ENCODE results near the gene SERPINB2. TPM values are rescaled to one million over a fixed set of nuclear protein-coding genes. Genes with fewer than 3 reads are reported as not detected.

Gene SERPINB2
- total and polyA plus RNA-seq, 4 donors, result 0.25 to 2.0 (median 0.62) TPM

DNA sequence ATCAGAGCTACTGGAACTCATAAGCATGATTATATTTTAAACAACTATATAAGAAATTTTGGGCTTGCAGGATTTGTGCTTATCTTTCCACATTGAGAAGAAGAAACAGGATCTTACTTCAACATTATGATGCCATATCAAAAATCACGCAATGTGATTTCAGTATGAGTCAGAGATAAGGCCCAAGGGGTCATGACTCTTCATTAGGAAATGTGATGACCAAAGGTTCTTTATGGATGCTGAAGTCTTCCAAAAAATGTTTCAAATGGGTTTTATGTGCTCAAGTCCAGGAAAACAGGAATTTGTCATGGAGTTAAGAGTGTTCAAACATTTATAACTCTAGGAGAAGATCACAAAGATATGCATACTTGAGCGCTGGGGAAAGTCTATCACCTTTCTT is 7.8 kb upstream of the SERPINB2 start:
- DNase-seq (no peak), ATAC-seq (ENCODE audit: low FRiP score) (no peak)
- 79 to 82% methylated on average over 2 of the region's 2 CpGs for WGBS, 2 donors
- Histone ChIP-seq H3K4me3 (ENCODE audit: low read length in 2 of 2) (no peak overlapping the region), H3K4me1 (ENCODE audit: control insufficient read depth in 1 of 2, insufficient read depth in 2 of 2, low read length in 2 of 2) (no peaks in the 10 kb centered on the region), H3K36me3 (ENCODE audit: control insufficient read depth in 1 of 2, insufficient read depth in 2 of 2, low read length in 1 of 2) (no peaks in the 10 kb centered on the region), H3K27ac (ENCODE audit: low read depth in 1 of 2, low read length in 2 of 2) (no peak overlapping the region), H3K27me3 (ENCODE audit: control insufficient read depth in 1 of 2, insufficient read depth in 2 of 2, low read length in 1 of 2) (no peaks in the 10 kb centered on the region), H3K9me3 (ENCODE audit: control insufficient read depth, low read length) (no peaks in the 10 kb centered on the region)
- intact Hi-C loops (cut with DNase I), result no loop called here

DNA sequence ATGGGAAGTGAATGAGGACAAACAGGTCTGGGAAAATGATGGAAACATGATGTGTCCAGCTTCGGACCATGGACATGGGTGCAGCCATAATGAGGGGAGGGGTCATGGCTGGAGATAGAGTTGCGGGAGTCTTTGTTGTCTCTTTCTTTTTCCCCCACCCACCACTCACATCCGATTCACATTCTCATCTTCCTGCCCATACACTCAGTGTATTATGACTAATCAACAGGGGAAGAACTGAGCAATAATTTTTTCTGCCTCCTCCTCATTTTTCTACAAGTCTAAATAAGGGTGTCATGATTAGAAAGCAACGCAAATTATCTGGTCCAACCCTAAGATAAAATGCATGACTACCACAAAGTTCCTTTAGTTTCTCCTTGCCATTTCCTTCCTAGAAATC is 5.7 kb upstream of the SERPINB2 start:
- no peak for ATAC-seq (ENCODE audit: low FRiP score)

DNA sequence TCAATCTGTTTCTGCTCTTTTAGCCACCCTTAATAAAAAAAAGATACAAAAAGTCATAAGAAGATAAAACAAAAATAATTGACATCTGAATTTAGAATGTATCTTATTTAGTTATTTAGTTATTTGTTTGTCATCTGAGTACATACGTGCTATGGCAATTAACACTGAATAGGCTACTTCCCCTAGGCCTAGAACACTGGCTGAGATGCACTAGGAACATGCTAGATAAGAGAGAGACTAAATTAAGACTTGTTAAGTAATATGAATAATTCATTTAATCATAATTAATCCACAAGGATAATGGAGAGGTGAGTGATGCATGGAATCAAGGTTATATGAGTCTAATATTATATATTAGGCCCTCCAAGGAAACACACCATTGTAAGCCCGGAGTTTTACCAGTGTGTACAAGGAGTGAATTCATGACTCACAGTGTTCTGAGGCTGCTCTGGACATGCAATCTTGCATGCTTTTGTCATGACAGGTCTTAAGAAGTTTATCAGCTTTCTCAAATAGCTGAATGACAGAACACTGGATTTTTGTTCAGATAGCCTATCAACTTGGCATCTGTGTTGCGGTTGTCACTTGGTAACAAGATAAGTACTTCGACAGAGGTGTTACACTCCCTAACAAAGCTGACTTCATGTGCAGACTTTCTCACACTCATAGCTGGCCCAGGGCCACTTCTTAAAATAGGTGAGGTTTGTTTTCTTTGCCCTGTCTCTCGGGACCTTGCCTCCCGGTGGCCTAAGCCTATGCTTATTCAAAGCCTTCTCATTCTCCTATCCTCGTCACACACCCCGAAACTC is 5.0 kb upstream of the SERPINB2 start:
- Histone ChIP-seq H3K27me3 (ENCODE audit: control insufficient read depth in 1 of 2, insufficient read depth in 2 of 2, low read length in 1 of 2) (no peaks in the 10 kb centered on the region), H3K9me3 (ENCODE audit: control insufficient read depth, low read length) (no peaks in the 10 kb centered on the region), H3K4me3 (ENCODE audit: low read length in 2 of 2) (no peak overlapping the region), H3K4me1 (ENCODE audit: control insufficient read depth in 1 of 2, insufficient read depth in 2 of 2, low read length in 2 of 2) (no peaks in the 10 kb centered on the region), H3K36me3 (ENCODE audit: control insufficient read depth in 1 of 2, insufficient read depth in 2 of 2, low read length in 1 of 2) (no peaks in the 10 kb centered on the region), H3K27ac (ENCODE audit: low read depth in 1 of 2, low read length in 2 of 2) (no peak overlapping the region)
- 16 to 20% methylated on average over 8 of the region's 8 CpGs for WGBS, 2 donors
- ATAC-seq (ENCODE audit: low FRiP score), result peak; percentile 44
- DNase-seq, result no peak
- intact Hi-C loops (cut with DNase I), result no loop called here

More for the DNA sequence above, 5.7 kb upstream of the SERPINB2 start:
- no peak for DNase-seq
- WGBS, 2 donors, result 81 to 85% methylated on average over 4 of the region's 4 CpGs
- H3K4me1 ChIP-seq (ENCODE audit: control insufficient read depth in 1 of 2, insufficient read depth in 2 of 2, low read length in 2 of 2), result no peaks in the 10 kb centered on the region
- H3K27me3 ChIP-seq (ENCODE audit: control insufficient read depth in 1 of 2, insufficient read depth in 2 of 2, low read length in 1 of 2), result no peaks in the 10 kb centered on the region
- H3K27ac ChIP-seq (ENCODE audit: low read depth in 1 of 2, low read length in 2 of 2), result no peak overlapping the region
- H3K9me3 ChIP-seq (ENCODE audit: control insufficient read depth, low read length), result no peaks in the 10 kb centered on the region
- H3K4me3 ChIP-seq (ENCODE audit: low read length in 2 of 2), result no peak overlapping the region
- H3K36me3 ChIP-seq (ENCODE audit: control insufficient read depth in 1 of 2, insufficient read depth in 2 of 2, low read length in 1 of 2), result no peaks in the 10 kb centered on the region
- intact Hi-C loops (cut with DNase I), result no loop called here

DNA sequence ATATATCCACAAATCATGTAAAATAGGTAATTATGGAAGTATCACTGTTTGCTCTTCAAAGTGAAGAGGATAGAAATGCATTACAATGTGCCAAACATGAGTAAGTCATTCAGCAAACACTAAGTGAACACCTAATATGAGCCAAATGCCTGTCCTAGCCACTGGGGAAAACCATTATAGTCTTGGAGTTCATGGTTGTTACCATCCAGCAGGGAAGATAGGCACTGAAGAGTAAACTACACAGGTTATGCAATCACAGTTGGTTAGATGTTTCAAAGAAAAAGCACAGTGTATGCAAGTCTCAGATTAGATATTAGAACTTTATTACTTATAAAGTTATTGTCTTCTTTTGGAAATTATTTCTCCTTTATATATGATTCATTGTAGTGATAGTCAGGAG is 3.9 kb upstream of the SERPINB2 start:
- intact Hi-C loops (cut with DNase I), result no loop called here

DNA sequence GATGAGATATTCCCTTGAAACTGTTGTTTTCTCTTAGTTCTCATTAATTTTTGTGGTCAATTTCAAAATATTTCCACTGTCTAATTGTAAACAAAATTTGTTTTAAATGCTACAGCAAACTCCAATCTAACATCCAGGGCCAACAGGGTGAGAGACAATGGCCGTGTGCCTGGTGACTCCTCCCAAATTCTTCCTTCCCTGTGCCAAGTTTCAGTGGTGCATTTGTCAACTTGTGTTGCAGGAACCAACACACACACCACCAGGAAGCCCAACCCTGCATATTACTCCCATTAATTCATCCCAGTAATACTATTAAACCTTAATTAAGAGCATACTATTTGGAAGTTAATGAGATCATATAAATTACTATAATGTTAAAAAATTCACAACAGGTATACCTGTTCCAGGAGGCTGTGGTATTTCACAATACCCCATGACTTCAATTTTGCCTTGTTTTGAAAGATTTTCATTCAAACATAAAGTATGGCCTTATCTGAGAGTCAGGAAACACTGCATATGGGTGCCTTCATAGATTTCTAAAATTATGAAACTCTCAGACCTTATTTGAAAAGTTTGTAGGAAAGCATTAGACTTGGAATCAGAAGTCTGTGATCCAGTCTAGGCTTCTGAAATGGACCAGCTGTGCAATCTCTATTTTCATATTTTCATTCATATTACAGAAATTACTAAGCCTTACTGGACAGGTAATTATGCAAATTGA is 1.1 kb downstream of the SERPINB2 start:
- Histone ChIP-seq H3K27me3 (ENCODE audit: control insufficient read depth in 1 of 2, insufficient read depth in 2 of 2, low read length in 1 of 2) (no peaks in the 10 kb centered on the region), H3K36me3 (ENCODE audit: control insufficient read depth in 1 of 2, insufficient read depth in 2 of 2, low read length in 1 of 2) (no peaks in the 10 kb centered on the region), H3K4me3 (ENCODE audit: low read length in 2 of 2) (no peak overlapping the region), H3K27ac (ENCODE audit: low read depth in 1 of 2, low read length in 2 of 2) (no peak overlapping the region), H3K4me1 (ENCODE audit: control insufficient read depth in 1 of 2, insufficient read depth in 2 of 2, low read length in 2 of 2) (no peaks in the 10 kb centered on the region), H3K9me3 (ENCODE audit: control insufficient read depth, low read length) (no peaks in the 10 kb centered on the region)
- DNase-seq, result no peak
- WGBS, 2 donors, result 48 to 53% methylated on average over 1 of the region's 1 CpG
- ATAC-seq (ENCODE audit: low FRiP score), result no peak
- intact Hi-C loops (cut with DNase I), result no loop called here

More for the DNA sequence above, 3.9 kb upstream of the SERPINB2 start:
- Histone ChIP-seq H3K27ac (ENCODE audit: low read depth in 1 of 2, low read length in 2 of 2) (no peak overlapping the region), H3K4me1 (ENCODE audit: control insufficient read depth in 1 of 2, insufficient read depth in 2 of 2, low read length in 2 of 2) (no peaks in the 10 kb centered on the region), H3K36me3 (ENCODE audit: control insufficient read depth in 1 of 2, insufficient read depth in 2 of 2, low read length in 1 of 2) (no peaks in the 10 kb centered on the region), H3K9me3 (ENCODE audit: control insufficient read depth, low read length) (no peaks in the 10 kb centered on the region), H3K27me3 (ENCODE audit: control insufficient read depth in 1 of 2, insufficient read depth in 2 of 2, low read length in 1 of 2) (no peaks in the 10 kb centered on the region), H3K4me3 (ENCODE audit: low read length in 2 of 2) (no peak overlapping the region)
- DNase-seq (no peak), ATAC-seq (ENCODE audit: low FRiP score) (no peak)

DNA sequence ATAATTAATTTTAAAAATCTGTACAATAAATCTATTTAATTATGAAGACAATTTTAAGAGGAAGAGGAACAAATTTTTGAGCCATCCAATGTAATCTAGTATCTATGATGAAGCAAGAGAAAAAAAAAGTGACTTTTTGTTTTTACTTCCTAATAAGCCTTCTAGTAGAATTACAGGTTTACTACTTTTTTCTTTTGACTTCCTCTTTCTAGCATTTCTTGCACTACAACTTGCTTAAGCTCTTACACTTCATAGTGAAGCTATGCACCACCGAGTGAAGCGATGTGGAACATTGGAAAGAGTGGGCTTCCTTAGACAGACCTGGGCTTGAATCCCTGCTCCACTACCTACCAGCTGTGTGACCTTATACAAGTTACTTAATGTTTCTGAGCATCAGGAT is 2.1 kb downstream of the SERPINB2 start:
- H3K4me1 ChIP-seq (ENCODE audit: control insufficient read depth in 1 of 2, insufficient read depth in 2 of 2, low read length in 2 of 2), result no peaks in the 10 kb centered on the region
- no peak for ATAC-seq (ENCODE audit: low FRiP score)
- intact Hi-C loops (cut with DNase I), result no loop called here

DNA sequence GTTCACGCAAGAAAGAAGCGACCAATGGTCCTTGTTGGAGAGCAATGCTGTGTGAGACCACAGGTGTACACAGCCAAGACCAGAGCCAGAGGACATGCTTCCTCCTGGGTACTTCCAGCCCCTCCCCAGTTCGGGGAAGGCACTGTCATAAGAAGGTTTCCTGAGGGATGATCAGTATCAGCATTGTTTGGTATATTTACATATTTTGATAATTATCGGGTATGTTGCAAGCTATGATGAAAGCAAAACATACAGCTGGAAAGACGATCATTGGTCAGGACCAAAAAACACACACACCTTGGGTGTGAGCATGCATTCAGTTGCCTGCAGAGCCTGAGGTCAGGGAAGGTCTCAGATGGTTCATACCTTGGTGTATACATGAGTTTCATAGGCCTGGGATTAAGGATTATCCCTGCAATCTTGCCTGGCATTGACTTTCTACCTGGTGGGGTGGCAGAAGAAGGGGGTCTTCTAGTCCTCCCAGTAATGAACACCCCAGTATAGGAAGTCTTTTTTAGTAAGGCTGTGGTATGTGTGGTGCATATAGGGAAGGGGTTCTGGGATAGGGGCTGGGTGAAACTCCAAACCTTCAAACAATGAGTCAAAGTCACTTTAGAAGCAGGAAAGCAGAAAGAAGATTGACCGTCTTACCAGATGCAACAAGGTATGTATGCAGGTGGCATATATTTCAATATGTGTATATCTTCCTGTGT is 2.9 kb downstream of the SERPINB2 start:
- Histone ChIP-seq H3K27me3 (ENCODE audit: control insufficient read depth in 1 of 2, insufficient read depth in 2 of 2, low read length in 1 of 2) (no peaks in the 10 kb centered on the region), H3K27ac (ENCODE audit: low read depth in 1 of 2, low read length in 2 of 2) (no peak overlapping the region), H3K4me3 (ENCODE audit: low read length in 2 of 2) (no peak overlapping the region), H3K9me3 (ENCODE audit: control insufficient read depth, low read length) (no peaks in the 10 kb centered on the region), H3K4me1 (ENCODE audit: control insufficient read depth in 1 of 2, insufficient read depth in 2 of 2, low read length in 2 of 2) (no peaks in the 10 kb centered on the region), H3K36me3 (ENCODE audit: control insufficient read depth in 1 of 2, insufficient read depth in 2 of 2, low read length in 1 of 2) (no peaks in the 10 kb centered on the region)
- intact Hi-C loops (cut with DNase I), result no loop called here
- ATAC-seq (ENCODE audit: low FRiP score), result no peak
- DNase-seq, result no peak
- 91 to 93% methylated on average over 6 of the region's 6 CpGs for WGBS, 2 donors

More for the DNA sequence above, 2.1 kb downstream of the SERPINB2 start:
- no peaks in the 10 kb centered on the region for H3K36me3 ChIP-seq (ENCODE audit: control insufficient read depth in 1 of 2, insufficient read depth in 2 of 2, low read length in 1 of 2)
- no peaks in the 10 kb centered on the region for H3K27me3 ChIP-seq (ENCODE audit: control insufficient read depth in 1 of 2, insufficient read depth in 2 of 2, low read length in 1 of 2)
- no peaks in the 10 kb centered on the region for H3K9me3 ChIP-seq (ENCODE audit: control insufficient read depth, low read length)
- no peak overlapping the region for H3K4me3 ChIP-seq (ENCODE audit: low read length in 2 of 2)
- whole genome bisulfite sequencing, 2 donors, result 90 to 93% methylated on average over 2 of the region's 2 CpGs
- no peak overlapping the region for H3K27ac ChIP-seq (ENCODE audit: low read depth in 1 of 2, low read length in 2 of 2)
- no peak for DNase-seq

DNA sequence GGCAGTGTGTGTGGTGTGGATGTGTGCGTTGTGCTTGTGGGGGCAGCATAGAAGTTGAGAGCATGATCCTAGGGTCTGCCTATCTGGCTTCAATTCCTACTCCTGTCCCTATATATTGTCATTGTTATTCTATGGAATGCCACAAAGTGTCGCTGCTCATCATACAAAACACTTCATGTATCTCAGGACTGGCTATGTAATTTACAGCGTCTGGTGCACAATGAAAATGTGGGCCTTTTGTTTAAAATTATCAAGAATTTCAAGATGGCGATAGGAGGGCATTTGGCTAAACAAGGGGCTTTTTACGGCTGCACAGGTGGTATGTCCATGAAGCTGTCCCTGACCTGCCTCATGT is 3.4 kb downstream of the SERPINB2 start:
- intact Hi-C loops (cut with DNase I), result no loop called here
- Histone ChIP-seq H3K27me3 (ENCODE audit: control insufficient read depth in 1 of 2, insufficient read depth in 2 of 2, low read length in 1 of 2) (no peaks in the 10 kb centered on the region), H3K36me3 (ENCODE audit: control insufficient read depth in 1 of 2, insufficient read depth in 2 of 2, low read length in 1 of 2) (no peaks in the 10 kb centered on the region), H3K9me3 (ENCODE audit: control insufficient read depth, low read length) (no peaks in the 10 kb centered on the region), H3K4me1 (ENCODE audit: control insufficient read depth in 1 of 2, insufficient read depth in 2 of 2, low read length in 2 of 2) (no peaks in the 10 kb centered on the region), H3K4me3 (ENCODE audit: low read length in 2 of 2) (no peak overlapping the region), H3K27ac (ENCODE audit: low read depth in 1 of 2, low read length in 2 of 2) (no peak overlapping the region)
- 81 to 85% methylated on average over 5 of the region's 5 CpGs for WGBS, 2 donors
- DNase-seq (no peak), ATAC-seq (ENCODE audit: low FRiP score) (no peak)

Measured in aorta (tissue), 5 donors.